ENCODE measurements around the gene DMXL1. TPM values are rescaled to one million over a fixed set of nuclear protein-coding genes. Genes with fewer than 3 reads are reported as not detected.
A peak's percentile ranks its signal among the peaks of the same experiment; 100 is the strongest.

DMXL1 gene
- total and polyA plus RNA-seq, 4 donors: 8.8 to 125 (median 27.0) TPM

DNA sequence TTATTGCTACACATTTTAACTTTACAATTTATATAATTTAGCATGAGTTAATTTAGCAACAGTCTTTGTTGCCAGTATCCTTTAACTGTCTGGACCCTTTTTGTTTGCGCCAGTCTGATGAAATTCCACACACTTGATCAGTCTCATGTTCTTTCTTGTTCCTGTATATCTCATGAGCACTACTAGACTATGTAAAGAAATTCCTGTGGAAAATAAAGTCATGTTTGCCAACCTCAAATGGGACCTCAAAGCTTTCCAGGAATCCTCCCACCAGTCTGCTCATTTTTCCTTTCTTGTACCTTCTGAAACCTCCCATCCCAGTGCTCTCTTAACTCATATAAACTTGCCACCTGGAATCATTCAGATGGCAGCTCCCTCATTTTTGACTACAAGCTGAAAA, 8.0 kb downstream of the DMXL1 start:
- Histone ChIP-seq H3K4me1 (ENCODE audit: control insufficient read depth in 5 of 5, insufficient read depth in 5 of 5, low read length in 5 of 5) (peaks cover 0 to 24% (median 4%) of the 10 kb centered on the region in 5 donors), H3K4me3 (no peak overlapping the region), H3K27me3 (ENCODE audit: control insufficient read depth in 3 of 3, insufficient read depth in 3 of 3, low read length in 2 of 3) (no peaks in the 10 kb centered on the region), H3K27ac (ENCODE audit: low read depth in 1 of 2, low read length in 1 of 2) (no peak overlapping the region), H3K9ac (ENCODE audit: insufficient read depth in 1 of 2, low read length in 2 of 2) (no peak overlapping the region), H3K9me3 (ENCODE audit: control insufficient read depth in 4 of 4, insufficient read depth in 3 of 4, low read length in 3 of 4) (no peaks in the 10 kb centered on the region), H3K36me3 (ENCODE audit: control insufficient read depth in 4 of 4, insufficient read depth in 4 of 4, low read length in 4 of 4) (peaks cover 0 to 4% (median 0%) of the 10 kb centered on the region in 4 donors)
- DNase-seq: peak in 1 of 3 donors; percentile 9
- WGBS, 2 donors: 77 to 81% methylated on average over 1 of the region's 1 CpG
- TF ChIP-seq, protein P1, sequence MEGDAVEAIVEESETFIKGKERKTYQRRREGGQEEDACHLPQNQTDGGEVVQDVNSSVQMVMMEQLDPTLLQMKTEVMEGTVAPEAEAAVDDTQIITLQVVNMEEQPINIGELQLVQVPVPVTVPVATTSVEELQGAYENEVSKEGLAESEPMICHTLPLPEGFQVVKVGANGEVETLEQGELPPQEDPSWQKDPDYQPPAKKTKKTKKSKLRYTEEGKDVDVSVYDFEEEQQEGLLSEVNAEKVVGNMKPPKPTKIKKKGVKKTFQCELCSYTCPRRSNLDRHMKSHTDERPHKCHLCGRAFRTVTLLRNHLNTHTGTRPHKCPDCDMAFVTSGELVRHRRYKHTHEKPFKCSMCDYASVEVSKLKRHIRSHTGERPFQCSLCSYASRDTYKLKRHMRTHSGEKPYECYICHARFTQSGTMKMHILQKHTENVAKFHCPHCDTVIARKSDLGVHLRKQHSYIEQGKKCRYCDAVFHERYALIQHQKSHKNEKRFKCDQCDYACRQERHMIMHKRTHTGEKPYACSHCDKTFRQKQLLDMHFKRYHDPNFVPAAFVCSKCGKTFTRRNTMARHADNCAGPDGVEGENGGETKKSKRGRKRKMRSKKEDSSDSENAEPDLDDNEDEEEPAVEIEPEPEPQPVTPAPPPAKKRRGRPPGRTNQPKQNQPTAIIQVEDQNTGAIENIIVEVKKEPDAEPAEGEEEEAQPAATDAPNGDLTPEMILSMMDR (IDR thresholded peaks at IDR 0.05; ENCODE audit: control extremely low read depth, extremely low read depth): no peak
- no peak for ATAC-seq (ENCODE audit: insufficient read depth, low FRiP score)

DNA sequence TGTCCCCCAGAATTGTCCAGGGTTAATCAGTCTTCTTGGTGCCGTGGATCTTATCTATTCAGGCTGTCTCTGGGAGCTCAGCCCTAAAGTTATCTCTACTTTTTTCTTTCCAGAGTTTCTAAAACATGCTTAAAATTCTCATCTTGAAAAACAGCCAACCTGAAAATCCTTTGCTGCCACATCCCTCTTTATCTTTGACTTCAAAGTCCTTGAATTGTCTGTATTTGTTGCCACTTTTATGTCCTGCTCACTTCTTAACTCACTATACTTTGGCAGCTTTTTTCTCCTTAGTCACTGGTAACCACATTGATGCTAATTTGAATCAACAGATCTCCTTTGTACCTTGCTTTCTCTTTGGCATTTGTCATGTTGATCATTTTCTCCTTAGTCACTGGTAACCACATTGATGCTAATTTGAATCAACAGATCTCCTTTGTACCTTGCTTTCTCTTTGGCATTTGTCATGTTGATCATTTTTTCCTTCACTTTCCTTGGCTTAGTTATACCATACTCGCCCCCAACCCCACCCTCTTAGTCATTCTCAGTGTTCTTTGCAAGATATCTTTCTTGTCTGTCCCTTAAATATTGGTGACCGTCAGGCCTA, 8.5 kb downstream of the DMXL1 start:
- Histone ChIP-seq H3K36me3 (ENCODE audit: control insufficient read depth in 4 of 4, insufficient read depth in 4 of 4, low read length in 4 of 4) (peaks cover 0 to 4% (median 0%) of the 10 kb centered on the region in 4 donors), H3K27ac (ENCODE audit: low read depth in 1 of 2, low read length in 1 of 2) (no peak overlapping the region), H3K9ac (ENCODE audit: insufficient read depth in 1 of 2, low read length in 2 of 2) (no peak overlapping the region), H3K27me3 (ENCODE audit: control insufficient read depth in 3 of 3, insufficient read depth in 3 of 3, low read length in 2 of 3) (no peaks in the 10 kb centered on the region), H3K4me3 (no peak overlapping the region), H3K4me1 (ENCODE audit: control insufficient read depth in 5 of 5, insufficient read depth in 5 of 5, low read length in 5 of 5) (peaks cover 0 to 24% (median 4%) of the 10 kb centered on the region in 5 donors), H3K9me3 (ENCODE audit: control insufficient read depth in 4 of 4, insufficient read depth in 3 of 4, low read length in 3 of 4) (no peaks in the 10 kb centered on the region)
- no peak for ATAC-seq (ENCODE audit: insufficient read depth, low FRiP score)
- no peak for DNase-seq
- TF ChIP-seq, protein P1 (IDR thresholded peaks at IDR 0.05; ENCODE audit: control extremely low read depth, extremely low read depth): no peak
- 85 to 90% methylated on average over 3 of the region's 3 CpGs for WGBS, 2 donors

DNA sequence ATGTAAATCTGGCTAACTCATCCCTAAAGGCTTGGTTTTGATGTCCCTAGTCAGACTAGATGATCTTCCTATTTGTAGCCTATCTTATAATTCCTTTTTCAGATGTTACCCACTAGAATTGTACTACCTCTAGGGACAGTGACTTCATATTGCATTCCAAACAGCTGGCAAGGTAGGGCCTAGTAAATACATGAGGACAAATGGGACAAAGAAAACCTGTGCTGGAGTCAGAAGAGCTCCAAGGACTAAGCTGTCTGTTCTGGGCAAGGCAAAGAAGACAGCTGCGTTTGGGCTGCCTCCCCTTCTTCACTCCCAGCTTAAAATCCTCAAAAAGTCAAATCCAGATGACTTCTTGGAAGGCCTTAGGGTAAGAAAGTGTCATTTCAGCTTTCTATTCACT, 10.0 kb downstream of the DMXL1 start:
- no peak overlapping the region for H3K9ac ChIP-seq (ENCODE audit: insufficient read depth in 1 of 2, low read length in 2 of 2)
- no peak overlapping the region for H3K4me3 ChIP-seq
- ATAC-seq (ENCODE audit: insufficient read depth, low FRiP score): no peak
- H3K4me1 ChIP-seq (ENCODE audit: control insufficient read depth in 5 of 5, insufficient read depth in 5 of 5, low read length in 5 of 5): peaks cover 0 to 24% (median 4%) of the 10 kb centered on the region in 5 donors
- peaks cover 0 to 5% (median 0%) of the 10 kb centered on the region in 4 donors for H3K9me3 ChIP-seq (ENCODE audit: control insufficient read depth in 4 of 4, insufficient read depth in 3 of 4, low read length in 3 of 4)
- 76 to 95% methylated on average over 1 of the region's 1 CpG for WGBS, 2 donors
- peaks cover 0 to 4% (median under 1%) of the 10 kb centered on the region in 4 donors for H3K36me3 ChIP-seq (ENCODE audit: control insufficient read depth in 4 of 4, insufficient read depth in 4 of 4, low read length in 4 of 4)
- DNase-seq: no peak
- no peaks in the 10 kb centered on the region for H3K27me3 ChIP-seq (ENCODE audit: control insufficient read depth in 3 of 3, insufficient read depth in 3 of 3, low read length in 2 of 3)
- H3K27ac ChIP-seq (ENCODE audit: low read depth in 1 of 2, low read length in 1 of 2): no peak overlapping the region
- TF ChIP-seq, protein P1 (IDR thresholded peaks at IDR 0.05; ENCODE audit: control extremely low read depth, extremely low read depth): no peak
